GM12878 (cell line): ENCODE results near the gene NCAPH2. TPM values are rescaled to one million over a fixed set of nuclear protein-coding genes. Genes with fewer than 3 reads are reported as not detected.

ENCODE experiments used
- ATAC-seq: fragments of 200-7000 bp; cut with Tn5 transposase; 3 replicates; pipeline ENCODE4 v1.9.1; 2020; ENCODE audit warnings: mild to moderate bottlenecking, moderate library complexity
- BruUV-seq: library from RNA; stranded (reverse); fragments of 400-500 nt; replicated peaks from 2 replicates; lab custom pipeline; 2021; lab: Mats Ljungman, UMichigan
- CTCF ChIA-PET: fragments of 300-600 bp; sonication (Branson Sonifier 250); formaldehyde crosslinking; extraction: SDS; loops from one replicate; lab custom pipeline; 2021; ENCODE audit warnings: inconsistent platforms; lab: Yijun Ruan, JAX
- POLR2A ChIA-PET: fragments of 350-600 bp; formaldehyde crosslinking; extraction: SDS; loops from one replicate; lab custom pipeline; 2021; ENCODE audit warnings: inconsistent platforms; lab: Charles Lee
- RAD21 ChIA-PET: fragments of 300-600 bp; sonication (Branson Sonifier 250); formaldehyde crosslinking; loops from one replicate; lab custom pipeline; 2023; ENCODE audit warnings: antibody characterized with exemption; ENCODE audit not compliant: unreplicated experiment; lab: Charles Lee
- SMC1A ChIA-PET: fragments of 300-600 bp; sonication (Branson Sonifier 250); formaldehyde crosslinking; loops from one replicate; lab custom pipeline; 2023; ENCODE audit not compliant: unreplicated experiment, uncharacterized antibody; lab: Charles Lee
- DNase-seq: peaks from one replicate; pipeline ENCODE4 v3.0.0-alpha.2; 2011; ENCODE audit warnings: low read depth, low spot score
- FAIRE-seq: peaks from 3 replicates; lab custom pipeline; 2011; peaks lifted over from hg19 to GRCh38; lab: Jason Lieb, UNC
- H2AFZ ChIP-seq: 2 replicates; pipeline ENCODE4 v1.6.0; 2011; ENCODE audit warnings: low read depth, low read length, control low read depth; ENCODE audit not compliant: control insufficient read depth
- H3K27ac ChIP-seq: 2 replicates; pipeline ENCODE4 v1.5.1; 2011; ENCODE audit warnings: control low read depth; ENCODE audit not compliant: control insufficient read depth, insufficient read depth
- H3K27me3 ChIP-seq, 2 experiments: replicated peaks in 1 of 2; 2 replicates each; pipeline versions ENCODE4 v1.6.0 to v1.6.1; 2011; ENCODE audit warnings: low read length in 1 of 2; ENCODE audit not compliant: control insufficient read depth in 2 of 2, insufficient read depth in 2 of 2
- H3K36me3 ChIP-seq, 2 experiments: 2 replicates each; pipeline ENCODE4 v1.5.1; 2011; ENCODE audit warnings: low read length in 1 of 2; ENCODE audit not compliant: control insufficient read depth in 2 of 2, insufficient read depth in 2 of 2
- H3K4me1 ChIP-seq: 2 replicates; pipeline ENCODE4 v1.6.1; 2011; ENCODE audit warnings: mild to moderate bottlenecking, low read length, moderate library complexity, mixed read lengths; ENCODE audit not compliant: control insufficient read depth, insufficient read depth
- H3K4me2 ChIP-seq: 2 replicates; pipeline ENCODE4 v1.6.0; 2011; ENCODE audit warnings: control low read depth; ENCODE audit not compliant: control insufficient read depth, insufficient read depth
- H3K4me3 ChIP-seq: fragments of 200-600 bp; sonication (generic); 2 replicates; pipeline ENCODE4 v1.5.1; 2016
- H3K79me2 ChIP-seq: 2 replicates; pipeline ENCODE4 v1.6.0; 2011; ENCODE audit warnings: low read length; ENCODE audit not compliant: control insufficient read depth, insufficient read depth
- H3K9ac ChIP-seq: 2 replicates; pipeline ENCODE4 v1.8.0; 2011; ENCODE audit warnings: low read length, control low read depth, mixed read lengths; ENCODE audit not compliant: control insufficient read depth, insufficient read depth
- H3K9me3 ChIP-seq: replicated peaks from 3 replicates; pipeline ENCODE4 v1.5.1; 2011; ENCODE audit warnings: mild to moderate bottlenecking, low read length; ENCODE audit not compliant: control insufficient read depth, insufficient read depth
- H4K20me1 ChIP-seq: 2 replicates; pipeline ENCODE4 v1.6.0; 2011; ENCODE audit not compliant: control insufficient read depth, insufficient read depth
- BMI1 ChIP-seq: fragments of 450-650 bp; IDR thresholded peaks from 2 replicates; pipeline ENCODE4 v1.6.1; 2016; ENCODE audit warnings: mild to moderate bottlenecking, moderate library complexity, borderline replicate concordance
- CHD2 ChIP-seq: IDR thresholded peaks from 2 replicates; pipeline ENCODE4 v1.6.1; 2011; ENCODE audit warnings: low read depth, low read length, improper control_type of control experiment, borderline replicate concordance
- JUNB ChIP-seq: IDR thresholded peaks from 2 replicates; pipeline ENCODE4 v1.6.1; 2016; ENCODE audit warnings: antibody characterized with exemption, mild to moderate bottlenecking
- MTA3 ChIP-seq: IDR thresholded peaks from 2 replicates; pipeline ENCODE4 v1.6.1; 2012; ENCODE audit warnings: low read length, inconsistent platforms, borderline replicate concordance
- PAX5 ChIP-seq: IDR thresholded peaks from 2 replicates; pipeline ENCODE4 v1.6.1; 2011; ENCODE audit warnings: low read depth, low read length, borderline replicate concordance
- ZNF384 ChIP-seq: IDR thresholded peaks from 2 replicates; pipeline ENCODE4 v1.6.1; 2012; ENCODE audit warnings: low read depth, mild to moderate bottlenecking, low read length, improper control_type of control experiment, borderline replicate concordance
- ZSCAN29 ChIP-seq: fragments of 450-650 bp; IDR thresholded peaks from 2 replicates; pipeline ENCODE4 v1.6.1; 2017; ENCODE audit warnings: mild to moderate bottlenecking, moderate library complexity
- WGBS: methylation state at CpG from one replicate; pipeline ENCODE4 v1.1.6; 2016; ENCODE audit warnings: low lambda C conversion rate; ENCODE audit not compliant: insufficient replicate concordance, insufficient coverage; ENCODE audit errors: missing lambda C conversion rate; 5-methylcytosine and 5-hydroxymethylcytosine counted together
- in situ Hi-C: fragments of 300-500 bp; cut with MboI; formaldehyde crosslinking; loops from 9 replicates; pipeline ENCODE4 v1.14.3; 2018; ENCODE audit warnings: mixed read lengths
- intact Hi-C: fragments of 100-400 bp; cut with micrococcal nuclease; formaldehyde crosslinking; loops from one replicate; pipeline ENCODE4 v1.14.2; 2022; ENCODE audit not compliant: unreplicated experiment
- polyA plus RNA-seq, 11 experiments: library from polyadenylated mRNA; depleted of rRNA in 4 of 11; unstranded in 6 of 11; stranded (reverse) in 5 of 11; fragments of >200 nt; fragmentation: Nextera tagmentation in 4 of 11; fragmentation: Illumina TruSeq in 1 of 11; extraction: Ambion mirVana in 4 of 11; extraction: Trizol in 1 of 11; gene quantifications; 1 replicate in 1 of 11; 2 replicates in 10 of 11; pipeline versions ENCODE4 v1.2.1 to v1.2.3, GENCODE V29; 2011 to 2016; ENCODE audit warnings: inconsistent platforms in 2 of 11, missing spikeins in 2 of 11, low read depth in 1 of 11
- total RNA-seq, 4 experiments: library from RNA; depleted of rRNA in 3 of 4; stranded (reverse); fragments of >200 nt in 3 of 4; fragmentation: Illumina TruSeq in 1 of 4; extraction: Trizol in 1 of 4; gene quantifications; 2 replicates each; pipeline versions ENCODE4 v1.2.1 to v1.2.3, GENCODE V29; 2013 to 2021

The NCAPH2 gene
- total and polyA plus RNA-seq, 10 of the 15 experiments (the other 5 are each of a cell fraction or from before 2014, with no cell fraction given) = 5.0 to 110 (median 59.9) TPM

GRCh38 chr22:50569041-50569459 lies 61.0 kb downstream of the NCAPH2 start:
- no peak for FAIRE-seq

GRCh38 chr22:50569896-50570535 lies 62.0 kb downstream of the NCAPH2 start:
- H3K36me3 ChIP-seq = peaks cover 14 to 20% of the 10 kb centered on the region in 2 experiments; a peak in 3 of 4 replicates
- H3K9me3 ChIP-seq = no peaks in the 10 kb centered on the region
- SMC1A ChIA-PET = no interaction called here
- H3K4me3 ChIP-seq = no peak overlapping the region
- no peaks in the 10 kb centered on the region for H3K79me2 ChIP-seq
- no peak overlapping the region for H2AFZ ChIP-seq
- FAIRE-seq (no peak), ATAC-seq (peak; percentile 89), DNase-seq (no peak)
- H3K4me2 ChIP-seq = no peak overlapping the region
- BruUV-seq = no TSS peak
- POLR2A ChIA-PET = interaction anchor here (0.6 to 0.8 kb wide), 2 partner anchors 12 to 19 kb away, joined by 3 to 4 read pairs; partner anchors contain the start of gene CHKB
- H3K4me1 ChIP-seq = peaks cover 7% of the 10 kb centered on the region
- CTCF ChIA-PET = no interaction called here
- no peak overlapping the region for H3K9ac ChIP-seq
- no peaks in the 10 kb centered on the region for H3K27me3 ChIP-seq
- RAD21 ChIA-PET = interaction anchor here (1.1 kb wide), 1 partner anchor 13 kb away, joined by 3 read pairs; the partner anchor contains the start of gene CHKB
- H3K27ac ChIP-seq = no peak overlapping the region
- in situ Hi-C loops = no loop called here
- intact Hi-C loops = no loop called here
- WGBS = 61% methylated on average over 13 of the region's 13 CpGs
- no peaks in the 10 kb centered on the region for H4K20me1 ChIP-seq
- TF ChIP-seq MTA3 (no peak), PAX5 (peak; percentile 64; the same call in 1 of the 2 replicates)
- TF ChIP-seq, all 136 proteins: peak for 1

More at GRCh38 chr22:50569041-50569459, 61.0 kb downstream of the NCAPH2 start:
- BruUV-seq = no TSS peak
- TF ChIP-seq BMI1 = no peak
- no peak for TF ChIP-seq ZNF384
- no peak for TF ChIP-seq JUNB
- TF ChIP-seq CHD2 = no peak
- no peak for TF ChIP-seq ZSCAN29
- TF ChIP-seq, all 136 proteins: peak for 0
- ATAC-seq (no peak), DNase-seq (no peak)
- RAD21 ChIA-PET = interaction anchor here (1.1 kb wide), 1 partner anchor 14 kb away, joined by 3 read pairs; the partner anchor contains the start of gene CHKB
- Histone ChIP-seq H3K4me1 (peaks cover 7% of the 10 kb centered on the region), H3K36me3 (peaks cover 14 to 17% of the 10 kb centered on the region in 2 experiments; a peak in 3 of 4 replicates), H3K9me3 (no peaks in the 10 kb centered on the region), H3K79me2 (no peaks in the 10 kb centered on the region), H3K27ac (no peak overlapping the region), H3K9ac (no peak overlapping the region), H3K4me3 (no peak overlapping the region), H3K27me3 (no peaks in the 10 kb centered on the region), H4K20me1 (no peaks in the 10 kb centered on the region), H3K4me2 (no peak overlapping the region), H2AFZ (no peak overlapping the region)
- SMC1A ChIA-PET = no interaction called here
- POLR2A ChIA-PET = interaction anchor here (0.6 kb wide), 1 partner anchor 18 kb away, joined by 4 read pairs; no protein-coding TSS in a partner anchor
- in situ Hi-C loops = no loop called here
- intact Hi-C loops = no loop called here
- CTCF ChIA-PET = no interaction called here
- WGBS = 85% methylated on average over 8 of the region's 8 CpGs
